GM23248 (cell line): ENCODE measurements around the gene PCDHGA6. TPM values are rescaled to one million over a fixed set of nuclear protein-coding genes. Genes with fewer than 3 reads are reported as not detected.
A peak's percentile ranks its signal among the peaks of the same experiment; 100 is the strongest.

Experiments
- DNase-seq: peaks from one replicate; pipeline ENCODE4 v3.0.0-alpha.2; 2015
- H2AFZ ChIP-seq: fragments of 200-600 bp; sonication (generic); 2 replicates; pipeline ENCODE4 v1.6.1; 2016; ENCODE audit warnings: antibody characterized with exemption
- H3F3A ChIP-seq: fragments of 200-600 bp; sonication (generic); 2 replicates; pipeline ENCODE4 v1.6.1; 2016; ENCODE audit warnings: mild to moderate bottlenecking, antibody characterized with exemption, mixed run types; ENCODE audit not compliant: insufficient read depth
- H3K27ac ChIP-seq: fragments of 200-600 bp; sonication (generic); 2 replicates; pipeline ENCODE4 v1.5.1; 2016; ENCODE audit warnings: mild to moderate bottlenecking
- H3K27me3 ChIP-seq: fragments of 200-600 bp; sonication (generic); replicated peaks from 2 replicates; pipeline ENCODE4 v1.6.1; 2016; ENCODE audit warnings: mild to moderate bottlenecking; ENCODE audit not compliant: insufficient read depth
- H3K36me3 ChIP-seq: fragments of 200-600 bp; sonication (generic); 2 replicates; pipeline ENCODE4 v1.6.1; 2016; ENCODE audit warnings: low read depth, mild to moderate bottlenecking
- H3K4me1 ChIP-seq: fragments of 200-600 bp; sonication (generic); 2 replicates; pipeline ENCODE4 v1.6.1; 2016; ENCODE audit warnings: mild to moderate bottlenecking; ENCODE audit not compliant: insufficient read depth
- H3K4me2 ChIP-seq: fragments of 200-600 bp; sonication (generic); one replicate; pipeline ENCODE4 v1.6.1; 2016; ENCODE audit warnings: mild to moderate bottlenecking; ENCODE audit not compliant: unreplicated experiment
- H3K4me3 ChIP-seq: fragments of 200-600 bp; sonication (generic); 2 replicates; pipeline ENCODE4 v1.5.1; 2016; ENCODE audit warnings: mild to moderate bottlenecking
- H3K79me2 ChIP-seq: fragments of 200-600 bp; sonication (generic); 2 replicates; pipeline ENCODE4 v1.6.1; 2016; ENCODE audit warnings: mild to moderate bottlenecking; ENCODE audit not compliant: insufficient read depth
- H3K9ac ChIP-seq: fragments of 200-600 bp; sonication (generic); 2 replicates; pipeline ENCODE4 v1.6.1; 2016; ENCODE audit warnings: mild to moderate bottlenecking
- H3K9me2 ChIP-seq: fragments of 200-600 bp; sonication (generic); 2 replicates; pipeline ENCODE4 v1.6.1; 2016; ENCODE audit warnings: mixed run types, mild to moderate bottlenecking, moderate library complexity; ENCODE audit not compliant: insufficient read depth
- H3K9me3 ChIP-seq: fragments of 200-600 bp; sonication (generic); one replicate; pipeline ENCODE4 v1.6.1; 2017; ENCODE audit warnings: low read depth
- H4K20me1 ChIP-seq: fragments of 200-600 bp; sonication (generic); 2 replicates; pipeline ENCODE4 v1.6.0; 2016; ENCODE audit not compliant: insufficient read depth
- EZH2 ChIP-seq: fragments of 200-600 bp; sonication (generic); IDR thresholded peaks from 2 replicates; pipeline ENCODE4 v1.6.1; 2018; ENCODE audit warnings: antibody characterized with exemption, mild to moderate bottlenecking; ENCODE audit not compliant: insufficient read depth, poor library complexity, severe bottlenecking
- EZH2phosphoT487 ChIP-seq: fragments of 200-600 bp; sonication (generic); IDR thresholded peaks from 2 replicates; pipeline ENCODE4 v1.6.1; 2018; ENCODE audit warnings: antibody characterized with exemption, moderate library complexity, mild to moderate bottlenecking, low read depth; ENCODE audit not compliant: insufficient read depth
- WGBS, 2 experiments: methylation state at CpG; one replicate each; pipeline ENCODE4 v1.1.6; 2015 to 2017; ENCODE audit warnings: low lambda C conversion rate in 2 of 2, low coverage in 1 of 2; ENCODE audit errors: missing lambda C conversion rate in 2 of 2; 5-methylcytosine and 5-hydroxymethylcytosine counted together
- in situ Hi-C: fragments of 300-500 bp; cut with MboI; formaldehyde crosslinking; loops from 2 replicates; pipeline ENCODE4 v1.15.0; 2020
- polyA plus RNA-seq: library from polyadenylated mRNA; unstranded; fragments of >200 nt; fragmentation: Nextera tagmentation; extraction: Ambion mirVana; gene quantifications from 2 replicates; pipeline ENCODE4 v1.2.1, GENCODE V29; 2016
- total RNA-seq: library from RNA; depleted of rRNA; stranded (reverse); fragments of >200 nt; shearing (Covaris generic); gene quantifications from 2 replicates; pipeline ENCODE4 v1.2.3, GENCODE V29; 2014

The PCDHGA6 gene
- total and polyA plus RNA-seq, 2 experiments from 2014 or later, result 2.6 to 5.4 TPM

DNA sequence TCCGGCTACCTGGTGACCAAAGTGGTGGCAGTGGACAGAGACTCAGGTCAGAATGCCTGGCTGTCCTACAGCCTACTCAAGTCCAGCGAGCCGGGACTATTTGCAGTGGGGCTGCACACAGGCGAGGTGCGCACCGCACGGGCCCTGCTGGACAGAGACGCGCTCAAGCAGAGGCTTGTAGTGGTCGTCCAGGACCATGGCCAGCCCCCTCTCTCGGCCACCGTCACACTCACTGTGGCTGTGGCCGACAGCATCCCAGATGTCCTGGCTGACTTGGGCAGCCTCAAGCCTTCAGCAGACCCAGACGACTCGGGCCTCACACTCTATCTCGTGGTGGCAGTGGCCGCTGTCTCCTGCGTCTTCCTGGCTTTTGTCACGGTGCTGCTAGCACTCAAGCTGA, 16.7 kb upstream of the PCDHGA6 start:
- Histone ChIP-seq H3K9me2 (no peaks in the 10 kb centered on the region), H3K36me3 (no peaks in the 10 kb centered on the region), H3K4me2 (no peak overlapping the region), H3K9me3 (peaks cover 3% of the 10 kb centered on the region), H3K27me3 (no peaks in the 10 kb centered on the region), H3K4me3 (no peak overlapping the region), H3K79me2 (peaks cover 6% of the 10 kb centered on the region; the same call in 1 of the 2 replicates), H3K4me1 (no peaks in the 10 kb centered on the region), H3K27ac (no peak overlapping the region), H3F3A (no peaks in the 10 kb centered on the region), H2AFZ (no peak overlapping the region), H4K20me1 (no peaks in the 10 kb centered on the region), H3K9ac (no peak overlapping the region)
- TF ChIP-seq EZH2, result no peak
- TF ChIP-seq EZH2phosphoT487, result no peak
- WGBS, 2 experiments, result 43 to 48% methylated on average over 13 to 19 of the region's 19 CpGs
- DNase-seq, result no peak
- in situ Hi-C loops, result no loop called here

GRCh38 chr5:141359790-141360426, 13.8 kb upstream of the PCDHGA6 start, which contains the start of gene PCDHGB2:
TSS of gene PCDHGB2 (plus strand) at chr5:141359994. CDS start at chr5:141360136, 142 bp downstream.
- H4K20me1 ChIP-seq, result no peaks in the 10 kb centered on the region
- no peaks in the 10 kb centered on the region for H3K4me1 ChIP-seq
- WGBS, 2 experiments, result 27 to 34% methylated on average over 24 of the region's 24 CpGs
- in situ Hi-C loops, result no loop called here
- no peaks in the 10 kb centered on the region for H3K27me3 ChIP-seq
- H3K4me2 ChIP-seq, result no peak within 1 kb of the TSS
- H3K9ac ChIP-seq, result no peak within 1 kb of the TSS
- no peaks in the 10 kb centered on the region for H3K9me2 ChIP-seq
- peaks cover 7% of the 10 kb centered on the region for H3K9me3 ChIP-seq
- TF ChIP-seq EZH2, result no peak
- no peak for TF ChIP-seq EZH2phosphoT487
- H3K79me2 ChIP-seq, result peaks cover 6% of the 10 kb centered on the region; the same call in 1 of the 2 replicates
- DNase-seq, result peak; percentile 44
- no peaks in the 10 kb centered on the region; the same call in 1 of the 2 replicates for H3K36me3 ChIP-seq
- no peaks in the 10 kb centered on the region for H3F3A ChIP-seq
- no peak within 1 kb of the TSS for H3K27ac ChIP-seq
- H3K4me3 ChIP-seq, result peak within 1 kb of the TSS; percentile 40; the same call in 1 of the 2 replicates
- 0 out of 2 replicates have a peak within 1 kb of the TSS, but pooled peaks have one; percentile 37 for H2AFZ ChIP-seq

GRCh38 chr5:141360685-141361084, 13.0 kb upstream of the PCDHGA6 start:
- Histone ChIP-seq H3K27ac (no peak overlapping the region), H3K9me3 (peaks cover 7% of the 10 kb centered on the region), H3K9me2 (no peaks in the 10 kb centered on the region), H3K9ac (no peak overlapping the region), H2AFZ (no peak overlapping the region), H3K4me3 (0 out of 2 replicates have a peak overlapping the region, but pooled peaks have one; percentile 40), H3K4me2 (no peak overlapping the region), H3K36me3 (no peaks in the 10 kb centered on the region; the same call in 1 of the 2 replicates), H4K20me1 (no peaks in the 10 kb centered on the region), H3K27me3 (no peaks in the 10 kb centered on the region), H3K79me2 (peaks cover 6% of the 10 kb centered on the region; the same call in 1 of the 2 replicates), H3F3A (no peaks in the 10 kb centered on the region), H3K4me1 (no peaks in the 10 kb centered on the region)
- in situ Hi-C loops, result no loop called here
- whole genome bisulfite sequencing, 2 experiments, result 47% methylated on average over 15 of the region's 15 CpGs
- no peak for DNase-seq
- TF ChIP-seq EZH2phosphoT487 (no peak), EZH2 (no peak)

DNA sequence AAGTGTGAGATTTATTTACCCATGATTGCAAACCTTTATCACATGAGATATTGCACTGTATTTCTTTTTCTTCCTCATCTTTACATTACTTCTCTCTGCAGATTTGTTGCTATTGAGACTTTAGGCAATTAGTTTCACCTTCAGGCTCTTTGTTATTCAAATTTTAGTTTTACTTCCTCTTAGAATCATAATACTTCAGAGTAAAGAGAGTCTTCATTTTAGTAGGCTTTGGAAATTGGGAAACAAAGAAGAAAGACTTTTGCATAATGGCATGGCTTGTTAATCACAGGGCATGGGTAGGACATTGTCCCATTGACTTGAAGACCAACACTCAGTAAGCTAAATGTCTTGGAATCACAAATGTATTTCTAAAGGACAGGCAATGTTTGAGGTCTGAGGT, 11.0 kb upstream of the PCDHGA6 start:
- in situ Hi-C loops, result no loop called here
- H3K9me2 ChIP-seq, result no peaks in the 10 kb centered on the region
- H3K9ac ChIP-seq, result no peak overlapping the region
- H3K4me1 ChIP-seq, result no peaks in the 10 kb centered on the region
- no peaks in the 10 kb centered on the region for H4K20me1 ChIP-seq
- no peak for TF ChIP-seq EZH2phosphoT487
- TF ChIP-seq EZH2, result no peak
- H3K4me3 ChIP-seq, result no peak overlapping the region
- no peak for DNase-seq
- H3F3A ChIP-seq, result no peaks in the 10 kb centered on the region
- H2AFZ ChIP-seq, result no peak overlapping the region
- H3K27me3 ChIP-seq, result no peaks in the 10 kb centered on the region
- peaks cover 6% of the 10 kb centered on the region; the same call in 1 of the 2 replicates for H3K79me2 ChIP-seq
- H3K36me3 ChIP-seq, result no peaks in the 10 kb centered on the region; the same call in 1 of the 2 replicates
- H3K4me2 ChIP-seq, result no peak overlapping the region
- H3K9me3 ChIP-seq, result peaks cover 7% of the 10 kb centered on the region
- H3K27ac ChIP-seq, result no peak overlapping the region
